PC-3 (cell line): ENCODE measurements around the gene C3.

Experiments
- CTCF ChIP-seq: fragments of 300-600 bp; sonication (generic); conservative IDR thresholded peaks from 2 replicates; pipeline ENCODE4 v1.5.1; 2017; ENCODE audit warnings: antibody characterized with exemption, low read depth, mild to moderate bottlenecking, low read length
- EZH2 ChIP-seq: fragments of 300-600 bp; sonication (generic); IDR thresholded peaks from one replicate; pipeline ENCODE4 v1.6.1; 2017; ENCODE audit warnings: antibody characterized with exemption, mild to moderate bottlenecking, low read length; ENCODE audit not compliant: unreplicated experiment

DNA sequence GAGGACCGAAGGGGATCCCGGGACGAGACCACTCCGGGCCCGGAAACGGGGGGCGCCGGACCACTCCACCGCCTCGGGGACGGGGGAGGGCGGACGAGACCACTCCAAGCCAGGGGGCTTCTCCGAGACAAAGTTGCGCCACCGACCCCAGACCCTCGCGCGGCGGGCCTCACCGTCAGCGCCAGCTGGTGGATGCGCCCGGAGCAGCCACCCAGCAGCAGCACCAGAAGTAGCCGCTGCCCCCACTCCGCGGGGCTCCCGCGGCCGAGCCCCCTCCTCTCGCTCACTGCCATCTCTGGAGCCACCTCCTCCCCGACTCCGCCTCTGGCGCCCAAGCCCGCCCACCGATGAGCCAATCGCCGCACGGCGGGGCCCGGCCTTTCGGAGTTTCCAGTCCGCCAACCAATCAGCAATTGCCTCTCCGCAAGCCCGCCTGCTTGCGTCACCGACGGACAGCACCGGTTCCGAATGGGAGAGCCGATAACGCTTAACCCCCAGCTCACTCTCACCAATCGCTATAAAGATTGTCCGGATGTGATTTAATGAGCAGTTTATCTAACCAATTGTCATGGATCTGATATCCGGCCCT lies 16.9 kb upstream of the C3 start, which contains the start of gene GPR108:
- TF ChIP-seq CTCF = no peak
- no peak for TF ChIP-seq EZH2
